WTC11 (cell line): Measurements from ENCODE around the gene DLGAP4. TPM values are rescaled to one million over a fixed set of nuclear protein-coding genes. Genes with fewer than 3 reads are reported as not detected.

Experiments used
- ATAC-seq: fragments of 200-7000 bp; cut with Tn5 transposase; 2 replicates; pipeline ENCODE4 v1.10.0; 2021; ENCODE audit warnings: mild to moderate bottlenecking, moderate library complexity
- CTCF ChIA-PET: fragments of 300-600 bp; sonication (Branson Sonifier 250); formaldehyde crosslinking; loops from one replicate; lab custom pipeline; 2021; ENCODE audit warnings: antibody characterized with exemption; lab: Charles Lee
- POLR2A ChIA-PET: fragments of 350-600 bp; sonication (Branson Sonifier 250); formaldehyde crosslinking; loops from one replicate; lab custom pipeline; 2021; ENCODE audit warnings: antibody characterized with exemption; lab: Charles Lee
- DNase-seq: peaks from one replicate; pipeline ENCODE4 v3.0.0; 2021; ENCODE audit warnings: low spot score
- H3K27ac Mint-ChIP-seq: 2 replicates; pipeline ENCODE4 v1.8.0; 2021; ENCODE audit warnings: mixed read lengths
- H3K27me3 Mint-ChIP-seq: 2 replicates; pipeline ENCODE4 v1.8.0; 2021; ENCODE audit warnings: low read depth, mild to moderate bottlenecking, moderate library complexity, mixed read lengths
- H3K36me3 Mint-ChIP-seq: 2 replicates; pipeline ENCODE4 v1.8.0; 2021; ENCODE audit warnings: mixed read lengths
- H3K4me1 Mint-ChIP-seq: 2 replicates; pipeline ENCODE4 v1.8.0; 2022; ENCODE audit warnings: mixed read lengths
- H3K4me3 Mint-ChIP-seq: 2 replicates; pipeline ENCODE4 v1.8.0; 2021; ENCODE audit warnings: mild to moderate bottlenecking, moderate library complexity, mixed read lengths
- H3K9me3 Mint-ChIP-seq: 2 replicates; pipeline ENCODE4 v1.8.0; 2021; ENCODE audit warnings: mixed read lengths
- CDX4 ChIP-seq: fragments of 250-450 bp; sonication (Bioruptor Pico); IDR thresholded peaks from 2 replicates; pipeline ENCODE4 v1.9.0; 2021; ENCODE audit warnings: moderate library complexity, mild to moderate bottlenecking, inconsistent platforms, borderline replicate concordance
- GRHL2 ChIP-seq: fragments of 250-450 bp; sonication (Bioruptor Pico); IDR thresholded peaks from 2 replicates; pipeline ENCODE4 v1.8.0; 2022; ENCODE audit warnings: mild to moderate bottlenecking, moderate library complexity; ENCODE audit not compliant: insufficient replicate concordance, severe bottlenecking
- KAT7 ChIP-seq: sonication (generic); formaldehyde crosslinking; IDR thresholded peaks from 2 replicates; pipeline ENCODE4 v1.8.1; 2023; ENCODE audit warnings: missing genetic modification reagents, mild to moderate bottlenecking, borderline replicate concordance
- NFE2L1 ChIP-seq: sonication (generic); formaldehyde crosslinking; IDR thresholded peaks from 2 replicates; pipeline ENCODE4 v1.8.1; 2023; ENCODE audit warnings: missing genetic modification reagents
- SP1 ChIP-seq: sonication (generic); formaldehyde crosslinking; conservative IDR thresholded peaks from 2 replicates; pipeline ENCODE4 v1.8.1; 2022; ENCODE audit warnings: missing genetic modification reagents
- STAT6 ChIP-seq: sonication (generic); formaldehyde crosslinking; conservative IDR thresholded peaks from 2 replicates; pipeline ENCODE4 v1.8.1; 2023; ENCODE audit warnings: mild to moderate bottlenecking, low read depth, missing genetic modification reagents, moderate library complexity
- ZNF263 ChIP-seq: sonication (generic); formaldehyde crosslinking; IDR thresholded peaks from 2 replicates; pipeline ENCODE4 v1.8.1; 2022; ENCODE audit warnings: low read depth, mild to moderate bottlenecking, moderate library complexity, missing genetic modification reagents
- ZNF512 ChIP-seq: sonication (generic); formaldehyde crosslinking; IDR thresholded peaks from 2 replicates; pipeline ENCODE4 v1.8.1; 2022; ENCODE audit warnings: missing genetic modification reagents, borderline replicate concordance
- ZSCAN18 ChIP-seq: fragments of 250-450 bp; sonication (Bioruptor Pico); IDR thresholded peaks from 2 replicates; pipeline ENCODE4 v2.1.2; 2022; ENCODE audit warnings: mild to moderate bottlenecking, moderate library complexity
- total RNA-seq: library from RNA; stranded (reverse); gene quantifications from 3 replicates; pipeline ENCODE4 v1.2.3, GENCODE V29; 2021
- TF ChIP-seq, protein P1 (sequence below): sonication (generic); formaldehyde crosslinking; IDR thresholded peaks from 2 replicates; pipeline ENCODE4 v1.8.0; 2022; ENCODE audit warnings: mild to moderate bottlenecking, missing genetic modification reagents
- TF ChIP-seq, protein P2 (sequence below): sonication (generic); formaldehyde crosslinking; IDR thresholded peaks from 2 replicates; pipeline ENCODE4 v1.8.0; 2023; ENCODE audit warnings: mild to moderate bottlenecking, missing genetic modification reagents
- TF ChIP-seq, protein P3 (sequence below): sonication (generic); formaldehyde crosslinking; IDR thresholded peaks from 2 replicates; pipeline ENCODE4 v1.8.0; 2022; ENCODE audit warnings: mild to moderate bottlenecking, missing genetic modification reagents
- TF ChIP-seq, protein P4 (sequence below): sonication (generic); formaldehyde crosslinking; IDR thresholded peaks from 2 replicates; pipeline ENCODE4 v1.8.1; 2022; ENCODE audit warnings: mild to moderate bottlenecking, missing genetic modification reagents, moderate library complexity, borderline replicate concordance
- TF ChIP-seq, protein P5 (sequence below): fragments of 200-600 bp; IDR thresholded peaks from 2 replicates; pipeline ENCODE4 v1.8.0; 2022; ENCODE audit warnings: antibody characterized with exemption
- TF ChIP-seq, protein P6 (sequence below): sonication (generic); formaldehyde crosslinking; IDR thresholded peaks from 2 replicates; pipeline ENCODE4 v1.8.1; 2022; ENCODE audit warnings: low read depth, mild to moderate bottlenecking, moderate library complexity, missing genetic modification reagents, borderline replicate concordance

DLGAP4 gene
- total RNA-seq, 1 experiment from 2014 or later, result 52.6 TPM

- no peak for TF ChIP-seq NFE2L1
- no peak for TF ChIP-seq GRHL2 (CRISPR knock-in tag)
- TF ChIP-seq SP1 (CRISPR knock-in tag), result no peak
- no peak for TF ChIP-seq ZSCAN18 (CRISPR knock-in tag)
- TF ChIP-seq, protein P1, sequence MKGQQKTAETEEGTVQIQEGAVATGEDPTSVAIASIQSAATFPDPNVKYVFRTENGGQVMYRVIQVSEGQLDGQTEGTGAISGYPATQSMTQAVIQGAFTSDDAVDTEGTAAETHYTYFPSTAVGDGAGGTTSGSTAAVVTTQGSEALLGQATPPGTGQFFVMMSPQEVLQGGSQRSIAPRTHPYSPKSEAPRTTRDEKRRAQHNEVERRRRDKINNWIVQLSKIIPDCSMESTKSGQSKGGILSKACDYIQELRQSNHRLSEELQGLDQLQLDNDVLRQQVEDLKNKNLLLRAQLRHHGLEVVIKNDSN (CRISPR knock-in tag), result no peak
- TF ChIP-seq, protein P2, sequence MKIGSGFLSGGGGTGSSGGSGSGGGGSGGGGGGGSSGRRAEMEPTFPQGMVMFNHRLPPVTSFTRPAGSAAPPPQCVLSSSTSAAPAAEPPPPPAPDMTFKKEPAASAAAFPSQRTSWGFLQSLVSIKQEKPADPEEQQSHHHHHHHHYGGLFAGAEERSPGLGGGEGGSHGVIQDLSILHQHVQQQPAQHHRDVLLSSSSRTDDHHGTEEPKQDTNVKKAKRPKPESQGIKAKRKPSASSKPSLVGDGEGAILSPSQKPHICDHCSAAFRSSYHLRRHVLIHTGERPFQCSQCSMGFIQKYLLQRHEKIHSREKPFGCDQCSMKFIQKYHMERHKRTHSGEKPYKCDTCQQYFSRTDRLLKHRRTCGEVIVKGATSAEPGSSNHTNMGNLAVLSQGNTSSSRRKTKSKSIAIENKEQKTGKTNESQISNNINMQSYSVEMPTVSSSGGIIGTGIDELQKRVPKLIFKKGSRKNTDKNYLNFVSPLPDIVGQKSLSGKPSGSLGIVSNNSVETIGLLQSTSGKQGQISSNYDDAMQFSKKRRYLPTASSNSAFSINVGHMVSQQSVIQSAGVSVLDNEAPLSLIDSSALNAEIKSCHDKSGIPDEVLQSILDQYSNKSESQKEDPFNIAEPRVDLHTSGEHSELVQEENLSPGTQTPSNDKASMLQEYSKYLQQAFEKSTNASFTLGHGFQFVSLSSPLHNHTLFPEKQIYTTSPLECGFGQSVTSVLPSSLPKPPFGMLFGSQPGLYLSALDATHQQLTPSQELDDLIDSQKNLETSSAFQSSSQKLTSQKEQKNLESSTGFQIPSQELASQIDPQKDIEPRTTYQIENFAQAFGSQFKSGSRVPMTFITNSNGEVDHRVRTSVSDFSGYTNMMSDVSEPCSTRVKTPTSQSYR (CRISPR knock-in tag), result no peak
- no peak for TF ChIP-seq STAT6
- no peak for TF ChIP-seq ZNF512 (CRISPR knock-in tag)
- TF ChIP-seq KAT7 (CRISPR knock-in tag), result no peak
- TF ChIP-seq, protein P3, sequence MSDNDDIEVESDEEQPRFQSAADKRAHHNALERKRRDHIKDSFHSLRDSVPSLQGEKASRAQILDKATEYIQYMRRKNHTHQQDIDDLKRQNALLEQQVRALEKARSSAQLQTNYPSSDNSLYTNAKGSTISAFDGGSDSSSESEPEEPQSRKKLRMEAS (CRISPR knock-in tag), result no peak
- TF ChIP-seq, protein P4, sequence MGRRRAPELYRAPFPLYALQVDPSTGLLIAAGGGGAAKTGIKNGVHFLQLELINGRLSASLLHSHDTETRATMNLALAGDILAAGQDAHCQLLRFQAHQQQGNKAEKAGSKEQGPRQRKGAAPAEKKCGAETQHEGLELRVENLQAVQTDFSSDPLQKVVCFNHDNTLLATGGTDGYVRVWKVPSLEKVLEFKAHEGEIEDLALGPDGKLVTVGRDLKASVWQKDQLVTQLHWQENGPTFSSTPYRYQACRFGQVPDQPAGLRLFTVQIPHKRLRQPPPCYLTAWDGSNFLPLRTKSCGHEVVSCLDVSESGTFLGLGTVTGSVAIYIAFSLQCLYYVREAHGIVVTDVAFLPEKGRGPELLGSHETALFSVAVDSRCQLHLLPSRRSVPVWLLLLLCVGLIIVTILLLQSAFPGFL (CRISPR knock-in tag), result no peak
- TF ChIP-seq ZNF263 (CRISPR knock-in tag), result no peak
- TF ChIP-seq, protein P5, sequence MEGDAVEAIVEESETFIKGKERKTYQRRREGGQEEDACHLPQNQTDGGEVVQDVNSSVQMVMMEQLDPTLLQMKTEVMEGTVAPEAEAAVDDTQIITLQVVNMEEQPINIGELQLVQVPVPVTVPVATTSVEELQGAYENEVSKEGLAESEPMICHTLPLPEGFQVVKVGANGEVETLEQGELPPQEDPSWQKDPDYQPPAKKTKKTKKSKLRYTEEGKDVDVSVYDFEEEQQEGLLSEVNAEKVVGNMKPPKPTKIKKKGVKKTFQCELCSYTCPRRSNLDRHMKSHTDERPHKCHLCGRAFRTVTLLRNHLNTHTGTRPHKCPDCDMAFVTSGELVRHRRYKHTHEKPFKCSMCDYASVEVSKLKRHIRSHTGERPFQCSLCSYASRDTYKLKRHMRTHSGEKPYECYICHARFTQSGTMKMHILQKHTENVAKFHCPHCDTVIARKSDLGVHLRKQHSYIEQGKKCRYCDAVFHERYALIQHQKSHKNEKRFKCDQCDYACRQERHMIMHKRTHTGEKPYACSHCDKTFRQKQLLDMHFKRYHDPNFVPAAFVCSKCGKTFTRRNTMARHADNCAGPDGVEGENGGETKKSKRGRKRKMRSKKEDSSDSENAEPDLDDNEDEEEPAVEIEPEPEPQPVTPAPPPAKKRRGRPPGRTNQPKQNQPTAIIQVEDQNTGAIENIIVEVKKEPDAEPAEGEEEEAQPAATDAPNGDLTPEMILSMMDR, result no peak
- TF ChIP-seq, protein P6, sequence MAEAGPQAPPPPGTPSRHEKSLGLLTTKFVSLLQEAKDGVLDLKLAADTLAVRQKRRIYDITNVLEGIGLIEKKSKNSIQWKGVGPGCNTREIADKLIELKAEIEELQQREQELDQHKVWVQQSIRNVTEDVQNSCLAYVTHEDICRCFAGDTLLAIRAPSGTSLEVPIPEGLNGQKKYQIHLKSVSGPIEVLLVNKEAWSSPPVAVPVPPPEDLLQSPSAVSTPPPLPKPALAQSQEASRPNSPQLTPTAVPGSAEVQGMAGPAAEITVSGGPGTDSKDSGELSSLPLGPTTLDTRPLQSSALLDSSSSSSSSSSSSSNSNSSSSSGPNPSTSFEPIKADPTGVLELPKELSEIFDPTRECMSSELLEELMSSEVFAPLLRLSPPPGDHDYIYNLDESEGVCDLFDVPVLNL (CRISPR knock-in tag), result no peak
- TF ChIP-seq CDX4, result no peak
Observed at GRCh38 chr20:36490191-36490590, 184.1 kb downstream of the DLGAP4 start.

More at GRCh38 chr20:36490191-36490590, 184.1 kb downstream of the DLGAP4 start:
- Mint-ChIP-seq H3K36me3 (no peaks in the 10 kb centered on the region), H3K4me1 (peaks cover 9% of the 10 kb centered on the region), H3K9me3 (no peaks in the 10 kb centered on the region), H3K27ac (no peak overlapping the region), H3K4me3 (no peak overlapping the region), H3K27me3 (no peaks in the 10 kb centered on the region; the same call in 1 of the 2 replicates)
- ChIA-PET POLR2A (no interaction called here), CTCF (interaction anchor here (0.7 to 2.3 kb wide), 6 partner anchors 10 to 288 kb away, joined by 3 to 10 read pairs (median 3); no protein-coding TSS in a partner anchor)
- DNase-seq, result no peak
- ATAC-seq, result no peak
